K562 (cell line): ENCODE measurements around the gene ATP1A3. TPM values are rescaled to one million over a fixed set of nuclear protein-coding genes. Genes with fewer than 3 reads are reported as not detected.
A peak's percentile ranks its signal among the peaks of the same experiment; 100 is the strongest.

ENCODE experiments used
- ATAC-seq: fragments of 200-7000 bp; cut with Tn5 transposase; 3 replicates; pipeline ENCODE4 v1.9.1; 2020; ENCODE audit warnings: moderate library complexity
- BruUV-seq: library from RNA; stranded (reverse); fragments of 400-500 nt; replicated peaks from 2 replicates; lab custom pipeline; 2021; lab: Mats Ljungman, UMichigan
- CTCF ChIA-PET: fragments of 300-600 bp; formaldehyde crosslinking; extraction: SDS; loops from one replicate; lab custom pipeline; 2021; ENCODE audit warnings: low intra/inter-chr PET ratio; lab: Yijun Ruan, JAX
- POLR2A ChIA-PET: fragments of 300-600, 350-650 bp; sonication (Branson Sonifier 250); formaldehyde crosslinking; extraction: SDS; loops from one replicate; lab custom pipeline; 2021; ENCODE audit warnings: antibody characterized with exemption, inconsistent platforms; lab: Yijun Ruan, JAX
- DNase-seq, 4 experiments: peaks; one replicate each; pipeline versions ENCODE4 v3.0.0 to v3.0.0-alpha.2; 2011 to 2018; ENCODE audit warnings: low spot score in 3 of 4, mixed read lengths in 3 of 4; ENCODE audit errors: extremely low read depth in 1 of 4
- FAIRE-seq: peaks from 2 replicates; lab custom pipeline; 2011; peaks lifted over from hg19 to GRCh38; lab: Jason Lieb, UNC
- H2AFZ ChIP-seq: 2 replicates; pipeline ENCODE4 v1.6.0; 2011; ENCODE audit warnings: low read depth, low read length, control low read depth, inconsistent platforms
- H3K27ac ChIP-seq: fragments of 200-600 bp; 3 replicates; pipeline ENCODE4 v1.8.0; 2011; ENCODE audit warnings: low read depth, mild to moderate bottlenecking, control low read depth, inconsistent platforms, low read length, moderate library complexity, mixed read lengths; ENCODE audit errors: extremely low read depth
- H3K27me3 ChIP-seq, 2 experiments: fragments of 300-600 bp in 1 of 2; 2 replicates in 1 of 2; 3 replicates in 1 of 2; pipeline versions ENCODE4 v1.6.0 to v1.8.0; 2011; ENCODE audit warnings: inconsistent platforms in 2 of 2, low read length in 2 of 2, mild to moderate bottlenecking in 1 of 2, mixed read lengths in 1 of 2, moderate library complexity in 1 of 2; ENCODE audit not compliant: control insufficient read depth in 2 of 2, insufficient read depth in 2 of 2
- H3K36me3 ChIP-seq: fragments of 300-600 bp; 3 replicates; pipeline ENCODE4 v1.8.0; 2011; ENCODE audit warnings: mild to moderate bottlenecking, low read length, inconsistent platforms; ENCODE audit not compliant: control insufficient read depth, insufficient read depth
- H3K4me1 ChIP-seq, 2 experiments: fragments of 200-600 bp in 1 of 2; replicated peaks in 1 of 2; 2 replicates in 1 of 2; 3 replicates in 1 of 2; pipeline versions ENCODE4 v1.5.1 to v1.8.0; 2011; ENCODE audit warnings: inconsistent platforms in 2 of 2, low read length in 2 of 2, mild to moderate bottlenecking in 1 of 2, mixed read lengths in 1 of 2, moderate library complexity in 1 of 2; ENCODE audit not compliant: control insufficient read depth in 2 of 2, insufficient read depth in 2 of 2
- H3K4me2 ChIP-seq: 2 replicates; pipeline ENCODE4 v1.6.1; 2011; ENCODE audit warnings: low read length, control low read depth, inconsistent platforms, mixed read lengths; ENCODE audit not compliant: insufficient read depth
- H3K4me3 ChIP-seq: fragments of 200-600 bp; sonication (generic), shearing (Covaris generic); 2 replicates; pipeline ENCODE4 v1.5.1; 2016; ENCODE audit warnings: control low read depth, inconsistent platforms
- H3K79me2 ChIP-seq: fragments of 200-600 bp; 3 replicates; pipeline ENCODE4 v1.8.0; 2011; ENCODE audit warnings: low read length, inconsistent platforms; ENCODE audit not compliant: control insufficient read depth, insufficient read depth
- H3K9ac ChIP-seq, 2 experiments: 2 replicates each; pipeline versions ENCODE4 v1.6.0 to v1.6.1; 2011; ENCODE audit warnings: low read depth in 2 of 2, low read length in 2 of 2, control low read depth in 1 of 2, inconsistent platforms in 1 of 2, mild to moderate bottlenecking in 1 of 2, mixed read lengths in 1 of 2; ENCODE audit not compliant: insufficient read depth in 1 of 2
- H3K9me1 ChIP-seq: one replicate; pipeline ENCODE4 v1.6.0; 2011; ENCODE audit warnings: inconsistent platforms, mild to moderate bottlenecking, low read length, moderate library complexity; ENCODE audit not compliant: control insufficient read depth, insufficient read depth
- H3K9me3 ChIP-seq: replicated peaks from 2 replicates; pipeline ENCODE4 v1.5.1; 2011; ENCODE audit warnings: low read depth, low read length, inconsistent platforms; ENCODE audit not compliant: control insufficient read depth, insufficient read depth
- H4K20me1 ChIP-seq: replicated peaks from 2 replicates; pipeline ENCODE4 v1.6.1; 2011; ENCODE audit warnings: low read length, inconsistent platforms, mixed read lengths; ENCODE audit not compliant: control insufficient read depth, insufficient read depth
- EGR1 ChIP-seq: fragments of 450-650 bp; conservative IDR thresholded peaks from 2 replicates; pipeline ENCODE4 v1.6.1; 2017; ENCODE audit warnings: mild to moderate bottlenecking
- HMG20B ChIP-seq: fragments of 250-450 bp; sonication (Bioruptor Pico); IDR thresholded peaks from 2 replicates; pipeline ENCODE4 v1.5.0; 2021; ENCODE audit warnings: mild to moderate bottlenecking
- MED1 ChIP-seq: sonication (generic); formaldehyde crosslinking; IDR thresholded peaks from 2 replicates; pipeline ENCODE4 v1.8.1; 2023; ENCODE audit warnings: missing genetic modification reagents, borderline replicate concordance
- YY1 ChIP-seq, 3 experiments: IDR thresholded peaks; 2 replicates each; pipeline ENCODE4 v1.6.1; 2011; ENCODE audit warnings: low read length in 2 of 3, mild to moderate bottlenecking in 2 of 3, moderate library complexity in 2 of 3, borderline replicate concordance in 1 of 3, control low read depth in 1 of 3, low read depth in 1 of 3; ENCODE audit not compliant: insufficient read depth in 3 of 3, insufficient replicate concordance in 2 of 3, control insufficient read depth in 1 of 3, insufficient read length in 1 of 3; ENCODE audit errors: extremely low read depth in 1 of 3
- ZBTB1 ChIP-seq: sonication (generic); formaldehyde crosslinking; IDR thresholded peaks from 2 replicates; pipeline ENCODE4 v1.8.1; 2023; ENCODE audit warnings: missing genetic modification reagents, low read depth, mild to moderate bottlenecking, borderline replicate concordance
- ZNF354B ChIP-seq: fragments of 250-450 bp; sonication (Bioruptor Pico); IDR thresholded peaks from 2 replicates; pipeline ENCODE4 v1.4.0; 2020
- WGBS: fragments of 100-300 bp; shearing (Covaris generic); methylation state at CpG from one replicate; pipeline ENCODE4 v1.1.6; 2016; ENCODE audit warnings: low coverage, mixed read lengths; ENCODE audit not compliant: insufficient coverage; ENCODE audit errors: missing lambda C conversion rate; 5-methylcytosine and 5-hydroxymethylcytosine counted together
- in situ Hi-C: fragments of 300-500 bp; cut with MboI; formaldehyde crosslinking; loops from 4 replicates; pipeline ENCODE4 v1.15.0; 2018; ENCODE audit warnings: inconsistent platforms, mixed read lengths
- intact Hi-C: fragments of 100-400 bp; cut with micrococcal nuclease; formaldehyde crosslinking; loops from 2 replicates; pipeline ENCODE4 v1.14.2; 2022
- polyA plus RNA-seq, 8 experiments: library from polyadenylated mRNA; depleted of rRNA in 4 of 8; stranded (reverse) in 5 of 8; unstranded in 3 of 8; fragments of >200 nt; fragmentation: Nextera tagmentation in 2 of 8; fragmentation: Illumina TruSeq in 1 of 8; extraction: Ambion mirVana in 2 of 8; extraction: Trizol in 1 of 8; gene quantifications; 2 replicates each; pipeline versions ENCODE4 v1.2.1 to v1.2.3, GENCODE V29; 2011 to 2014; ENCODE audit warnings: inconsistent platforms in 1 of 8, missing spikeins in 1 of 8
- total RNA-seq, 7 experiments: library from RNA; depleted of rRNA in 6 of 7; stranded (reverse); fragments of >200 nt in 6 of 7; fragmentation: Illumina TruSeq in 2 of 7; extraction: Trizol in 2 of 7; gene quantifications; 2 replicates each; pipeline versions ENCODE4 v1.2.1 to v1.2.3, GENCODE V29; 2011 to 2021; ENCODE audit warnings: low replicate concordance in 1 of 7
- TF ChIP-seq, protein P1 (sequence below): fragments of 250-450 bp; sonication (Bioruptor Pico); IDR thresholded peaks from 2 replicates; pipeline ENCODE4 v1.5.0; 2021; ENCODE audit warnings: mild to moderate bottlenecking, borderline replicate concordance

Gene ATP1A3
- total and polyA plus RNA-seq, 9 of the 15 experiments (the other 6 are each of a cell fraction or from before 2014, with no cell fraction given), result 0.03 to 1.0 (median 0.17) TPM; not detected in 3

DNA sequence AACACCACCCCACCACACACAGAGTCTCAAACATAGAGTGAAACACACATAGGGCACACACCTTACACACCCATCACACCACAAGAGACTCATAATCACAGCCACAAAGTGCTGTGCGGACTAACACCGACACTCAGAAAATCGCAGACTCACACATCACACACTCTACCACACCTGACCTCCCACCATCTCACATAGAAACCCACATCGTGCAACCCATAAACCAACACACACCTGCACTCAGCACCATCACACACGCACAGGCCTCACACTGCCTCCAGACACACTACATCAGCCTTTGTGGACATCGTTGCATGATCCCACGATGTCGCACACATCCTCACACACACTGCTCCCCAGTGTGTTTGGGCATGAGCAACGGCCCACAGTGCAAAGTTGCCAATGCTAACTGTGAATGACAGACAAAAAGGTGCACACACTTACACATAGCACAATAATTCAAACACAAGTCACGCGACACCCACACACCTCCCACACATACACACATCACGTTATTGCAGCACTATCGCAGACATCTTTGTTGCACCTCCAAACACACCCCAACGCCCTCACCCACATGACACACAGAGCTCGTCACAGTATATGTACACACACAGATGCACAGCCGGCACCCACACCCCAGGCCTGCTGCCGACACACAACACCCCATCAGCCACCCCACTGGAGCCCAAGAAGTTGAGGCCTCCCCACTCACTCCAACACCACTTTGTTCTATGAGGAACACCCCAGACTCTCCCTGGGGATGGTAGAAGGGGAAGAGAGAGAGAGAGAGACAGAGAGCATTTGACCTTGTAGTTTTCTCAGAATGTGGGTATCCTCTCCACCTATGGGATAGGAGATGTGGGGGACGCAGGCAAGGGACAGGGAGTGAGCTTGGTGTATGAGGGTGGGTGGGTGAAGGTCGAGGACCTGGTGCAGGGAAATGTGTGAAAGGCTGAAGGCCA is 1.2 kb upstream of the ATP1A3 start:
- no peak for TF ChIP-seq ZNF354B (CRISPR knock-in tag)
- TF ChIP-seq, protein P1, sequence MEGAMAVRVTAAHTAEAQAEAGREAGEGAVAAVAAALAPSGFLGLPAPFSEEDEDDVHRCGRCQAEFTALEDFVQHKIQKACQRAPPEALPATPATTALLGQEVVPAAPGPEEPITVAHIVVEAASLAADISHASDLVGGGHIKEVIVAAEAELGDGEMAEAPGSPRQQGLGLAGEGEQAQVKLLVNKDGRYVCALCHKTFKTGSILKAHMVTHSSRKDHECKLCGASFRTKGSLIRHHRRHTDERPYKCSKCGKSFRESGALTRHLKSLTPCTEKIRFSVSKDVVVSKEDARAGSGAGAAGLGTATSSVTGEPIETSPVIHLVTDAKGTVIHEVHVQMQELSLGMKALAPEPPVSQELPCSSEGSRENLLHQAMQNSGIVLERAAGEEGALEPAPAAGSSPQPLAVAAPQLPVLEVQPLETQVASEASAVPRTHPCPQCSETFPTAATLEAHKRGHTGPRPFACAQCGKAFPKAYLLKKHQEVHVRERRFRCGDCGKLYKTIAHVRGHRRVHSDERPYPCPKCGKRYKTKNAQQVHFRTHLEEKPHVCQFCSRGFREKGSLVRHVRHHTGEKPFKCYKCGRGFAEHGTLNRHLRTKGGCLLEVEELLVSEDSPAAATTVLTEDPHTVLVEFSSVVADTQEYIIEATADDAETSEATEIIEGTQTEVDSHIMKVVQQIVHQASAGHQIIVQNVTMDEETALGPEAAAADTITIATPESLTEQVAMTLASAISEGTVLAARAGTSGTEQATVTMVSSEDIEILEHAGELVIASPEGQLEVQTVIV, result no peak
- peak; percentile 46; the same call in 1 of the 2 replicates for TF ChIP-seq EGR1
- TF ChIP-seq YY1 (IDR thresholded peaks at IDR 0.05; ENCODE audit: borderline replicate concordance in 1 of 3, control insufficient read depth in 1 of 3, extremely low read depth in 1 of 3, insufficient read depth in 3 of 3, insufficient read length in 1 of 3, insufficient replicate concordance in 2 of 3, low read depth in 1 of 3, low read length in 2 of 3), result no peak
- TF ChIP-seq HMG20B (CRISPR knock-in tag), result no peak
- TF ChIP-seq MED1 (CRISPR knock-in tag), result no peak
- TF ChIP-seq ZBTB1 (CRISPR knock-in tag), result no peak
- H3K4me2 ChIP-seq, result no peak overlapping the region
- no peak overlapping the region for H2AFZ ChIP-seq
- H3K36me3 ChIP-seq, result no peaks in the 10 kb centered on the region
- no peaks in the 10 kb centered on the region for H3K79me2 ChIP-seq
- ChIA-PET POLR2A (interaction anchor here (0.7 to 0.9 kb wide), 2 partner anchors 10 to 15 kb away, joined by 3 to 4 read pairs; no protein-coding TSS in a partner anchor), CTCF (no interaction called here)
- whole genome bisulfite sequencing, result 6% methylated on average over 19 of the region's 19 CpGs
- no peak for DNase-seq
- H3K9ac ChIP-seq, result no peak overlapping the region
- no peak overlapping the region for H3K27ac ChIP-seq
- peaks cover 0 to 44% of the 10 kb centered on the region in 2 experiments; a peak in 2 of 5 replicates for H3K4me1 ChIP-seq
- FAIRE-seq, result peak; percentile 67
- no peaks in the 10 kb centered on the region for H3K9me3 ChIP-seq
- intact Hi-C loops (no loop called here), in situ Hi-C loops (no loop called here)
- H3K4me3 ChIP-seq, result no peak overlapping the region
- H4K20me1 ChIP-seq, result peaks cover 8% of the 10 kb centered on the region
- H3K9me1 ChIP-seq, result no peaks in the 10 kb centered on the region
- H3K27me3 ChIP-seq, result peaks cover 10 to 57% of the 10 kb centered on the region in 2 experiments; a peak in 4 of 5 replicates
- no peak for ATAC-seq
- no TSS peak for BruUV-seq
